K562 (cell line): ENCODE measurements around the gene ICAM2. TPM values are rescaled to one million over a fixed set of nuclear protein-coding genes. Genes with fewer than 3 reads are reported as not detected.

ENCODE experiments used
- CC2D1A ChIP-seq: fragments of 450-650 bp; IDR thresholded peaks from 2 replicates; pipeline ENCODE4 v1.6.1; 2017; ENCODE audit warnings: mild to moderate bottlenecking
- EP400 ChIP-seq: fragments of 450-650 bp; IDR thresholded peaks from 2 replicates; pipeline ENCODE4 v1.6.1; 2017; ENCODE audit warnings: antibody characterized with exemption, mild to moderate bottlenecking, moderate library complexity
- HDAC1 ChIP-seq, 2 experiments: fragments of 450-650 bp; IDR thresholded peaks; 2 replicates each; pipeline ENCODE4 v1.6.1; 2016 to 2017; ENCODE audit warnings: inconsistent platforms in 1 of 2, mild to moderate bottlenecking in 1 of 2, moderate library complexity in 1 of 2
- L3MBTL2 ChIP-seq: fragments of 450-650 bp; IDR thresholded peaks from 2 replicates; pipeline ENCODE4 v1.6.1; 2016; ENCODE audit warnings: mild to moderate bottlenecking, moderate library complexity
- MGA ChIP-seq: fragments of 450-650 bp; IDR thresholded peaks from 2 replicates; pipeline ENCODE4 v1.6.1; 2016; ENCODE audit warnings: mild to moderate bottlenecking, moderate library complexity
- SMARCB1 ChIP-seq: IDR thresholded peaks from 2 replicates; pipeline ENCODE4 v1.6.1; 2011; ENCODE audit warnings: improper control_type of control experiment, low read depth; ENCODE audit not compliant: insufficient read length
- TAF1 ChIP-seq: IDR thresholded peaks from 2 replicates; pipeline ENCODE4 v1.6.1; 2011; ENCODE audit warnings: mild to moderate bottlenecking, low read length, moderate library complexity; ENCODE audit not compliant: insufficient read depth, control insufficient read depth, severe bottlenecking; ENCODE audit errors: extremely low read depth
- ZNF316 ChIP-seq: fragments of 450-650 bp; IDR thresholded peaks from 2 replicates; pipeline ENCODE4 v1.6.1; 2016
- polyA plus RNA-seq, 8 experiments: library from polyadenylated mRNA; depleted of rRNA in 4 of 8; stranded (reverse) in 5 of 8; unstranded in 3 of 8; fragments of >200 nt; fragmentation: Nextera tagmentation in 2 of 8; fragmentation: Illumina TruSeq in 1 of 8; extraction: Ambion mirVana in 2 of 8; extraction: Trizol in 1 of 8; gene quantifications; 2 replicates each; pipeline versions ENCODE4 v1.2.1 to v1.2.3, GENCODE V29; 2011 to 2014; ENCODE audit warnings: inconsistent platforms in 1 of 8, missing spikeins in 1 of 8
- total RNA-seq, 7 experiments: library from RNA; depleted of rRNA in 6 of 7; stranded (reverse); fragments of >200 nt in 6 of 7; fragmentation: Illumina TruSeq in 2 of 7; extraction: Trizol in 2 of 7; gene quantifications; 2 replicates each; pipeline versions ENCODE4 v1.2.1 to v1.2.3, GENCODE V29; 2011 to 2021; ENCODE audit warnings: low replicate concordance in 1 of 7

Gene ICAM2
- total and polyA plus RNA-seq, 9 of the 15 experiments (the other 6 are each of a cell fraction or from before 2014, with no cell fraction given): 37.9 to 89.4 (median 60.6) TPM

GRCh38 chr17:64037180-64037579 lies 16.7 kb upstream of the ICAM2 start (continued):
- TF ChIP-seq MGA (no peak), EP400 (no peak), L3MBTL2 (no peak), SMARCB1 (no peak), CC2D1A (no peak), TAF1 (no peak), HDAC1 (IDR thresholded peaks at IDR 0.05) (no peak), ZNF316 (no peak)
